Adipocyte (in vitro differentiated cells): ENCODE measurements around the gene KLC3.

ENCODE experiments used
- DNase-seq: peaks from one replicate; pipeline ENCODE4 v3.0.0-alpha.2; 2015; ENCODE audit warnings: low read depth
- H3K27me3 ChIP-seq: replicated peaks from 2 replicates; pipeline ENCODE4 v1.7.0; 2013; ENCODE audit warnings: mild to moderate bottlenecking, low read length, moderate library complexity; ENCODE audit not compliant: control insufficient read depth, insufficient read depth
- H3K36me3 ChIP-seq: 2 replicates; pipeline ENCODE4 v1.7.0; 2013; ENCODE audit warnings: low read length, mild to moderate bottlenecking, moderate library complexity; ENCODE audit not compliant: control insufficient read depth, insufficient read depth, severe bottlenecking
- H3K4me1 ChIP-seq: 2 replicates; pipeline ENCODE4 v1.7.0; 2013; ENCODE audit warnings: mild to moderate bottlenecking, low read length, moderate library complexity; ENCODE audit not compliant: control insufficient read depth, insufficient read depth
- H3K4me3 ChIP-seq: 2 replicates; pipeline ENCODE4 v1.7.0; 2013; ENCODE audit warnings: mild to moderate bottlenecking, low read length, moderate library complexity
- H3K9ac ChIP-seq: 2 replicates; pipeline ENCODE4 v1.7.0; 2013; ENCODE audit warnings: mild to moderate bottlenecking, low read length, moderate library complexity
- H3K9me3 ChIP-seq: 2 replicates; pipeline ENCODE4 v1.7.0; 2013; ENCODE audit warnings: mild to moderate bottlenecking, low read length, moderate library complexity; ENCODE audit not compliant: control insufficient read depth

Gene KLC3

DNA sequence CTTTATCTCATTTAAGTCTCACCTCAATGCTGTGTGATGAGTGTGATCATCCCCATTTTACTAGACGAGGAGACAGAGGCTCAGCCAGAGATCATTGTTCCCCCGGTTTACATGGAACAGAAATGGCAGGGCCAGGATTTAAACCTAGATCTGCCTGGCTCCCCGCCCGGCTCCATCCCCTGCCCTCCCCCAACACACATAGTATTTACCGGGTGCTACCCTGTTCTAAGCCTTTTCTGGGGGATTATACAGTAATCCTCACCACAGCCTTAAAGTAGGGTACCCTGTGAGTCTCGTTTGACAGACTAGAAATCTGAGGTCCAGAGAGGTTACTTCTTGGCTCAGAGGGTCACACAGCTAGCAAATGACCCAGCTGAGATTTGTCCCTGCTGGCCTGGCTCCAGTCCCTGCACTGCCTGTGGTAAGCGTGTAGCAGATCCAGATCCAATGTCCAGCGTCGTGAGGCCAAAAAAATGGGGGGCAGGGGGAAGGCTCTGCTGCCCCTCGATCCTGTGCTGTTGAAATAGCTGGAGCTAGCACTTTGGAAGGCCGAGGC lies 3.8 kb upstream of the KLC3 start:
- Histone ChIP-seq H3K4me3 (no peak overlapping the region), H3K27me3 (peaks cover 12% of the 10 kb centered on the region), H3K4me1 (no peaks in the 10 kb centered on the region), H3K9me3 (no peaks in the 10 kb centered on the region), H3K9ac (no peak overlapping the region), H3K36me3 (no peaks in the 10 kb centered on the region)
- DNase-seq, result no peak

DNA sequence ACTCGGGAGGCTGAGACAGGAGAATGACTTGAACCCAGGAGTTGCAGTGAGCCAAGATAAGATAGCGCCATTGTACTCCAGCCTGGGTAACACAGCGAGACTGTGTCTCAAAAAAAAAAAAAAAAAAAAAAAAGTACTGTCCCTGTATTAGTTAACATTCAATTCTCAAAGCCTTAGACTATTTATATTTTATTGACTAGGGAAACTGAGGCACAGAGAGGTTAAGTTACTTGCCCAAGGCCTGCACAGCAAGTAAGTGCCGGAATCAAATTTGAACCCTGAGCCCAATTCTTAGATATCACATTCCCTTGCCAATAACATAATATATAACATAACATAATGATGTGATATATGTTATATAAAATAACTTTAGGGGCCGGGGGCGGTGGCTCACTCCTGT lies 921 bp upstream of the KLC3 start:
- no peak for DNase-seq
- H3K4me1 ChIP-seq, result no peaks in the 10 kb centered on the region
- no peak overlapping the region for H3K9ac ChIP-seq

DNA sequence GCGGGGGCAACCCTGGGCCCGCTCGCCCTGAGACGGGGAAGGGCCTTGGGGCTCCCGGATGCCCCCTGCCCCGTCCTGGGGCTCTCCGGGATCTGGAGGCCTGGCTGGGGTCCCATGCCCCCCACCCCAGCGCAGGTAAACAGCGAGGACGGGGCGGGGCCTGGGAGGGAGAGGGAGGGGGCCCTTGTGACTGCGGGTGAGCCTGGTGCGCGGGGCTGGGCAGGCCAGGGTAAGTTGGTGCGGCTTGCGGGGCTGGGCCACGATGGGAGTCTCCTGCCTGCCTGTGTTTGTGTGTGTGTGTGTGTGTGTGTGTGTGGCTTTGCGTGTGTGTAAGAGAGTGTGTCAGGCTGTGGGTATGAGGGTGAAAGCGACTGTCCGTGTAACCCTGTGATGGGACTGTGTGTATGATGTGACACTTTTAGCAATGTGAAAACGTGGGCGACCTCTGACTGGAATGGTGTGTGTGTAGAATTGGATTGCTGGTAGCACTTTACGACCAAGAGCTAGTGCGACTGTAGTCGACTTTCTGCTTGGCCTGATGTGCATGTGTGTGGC lies 426 bp downstream of the KLC3 start:
- Histone ChIP-seq H3K9me3 (no peaks in the 10 kb centered on the region), H3K9ac (no peak overlapping the region), H3K27me3 (peaks cover 19% of the 10 kb centered on the region), H3K4me1 (no peaks in the 10 kb centered on the region), H3K4me3 (no peak overlapping the region), H3K36me3 (no peaks in the 10 kb centered on the region)
- no peak for DNase-seq

More for the DNA sequence above, 921 bp upstream of the KLC3 start:
- H3K27me3 ChIP-seq, result peaks cover 16% of the 10 kb centered on the region
- no peaks in the 10 kb centered on the region for H3K9me3 ChIP-seq
- no peaks in the 10 kb centered on the region for H3K36me3 ChIP-seq
- H3K4me3 ChIP-seq, result no peak overlapping the region

DNA sequence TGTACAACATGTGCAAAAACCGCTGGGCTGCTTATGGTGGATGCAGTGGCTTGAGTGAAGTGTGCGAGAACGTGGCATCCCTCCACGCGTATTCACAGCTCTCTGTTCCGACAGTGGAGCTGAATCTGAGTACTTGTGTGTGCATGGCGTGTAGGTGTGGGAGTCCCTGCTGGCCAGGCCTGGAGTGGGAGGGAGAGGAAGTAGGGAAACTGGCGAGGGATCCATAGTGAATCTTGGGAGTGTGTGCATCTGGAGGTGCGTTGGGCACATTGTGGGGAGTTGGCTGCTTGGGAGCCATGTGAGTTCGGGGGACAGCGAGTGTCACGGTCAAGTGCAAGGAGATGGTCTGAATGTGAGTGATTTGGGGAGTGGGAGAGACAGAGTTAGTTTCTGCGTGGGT lies 2.4 kb downstream of the KLC3 start:
- H3K4me3 ChIP-seq, result no peak overlapping the region
- H3K4me1 ChIP-seq, result no peaks in the 10 kb centered on the region
- H3K9me3 ChIP-seq, result no peaks in the 10 kb centered on the region
- H3K9ac ChIP-seq, result no peak overlapping the region
- H3K36me3 ChIP-seq, result no peaks in the 10 kb centered on the region
- peaks cover 25% of the 10 kb centered on the region for H3K27me3 ChIP-seq
- no peak for DNase-seq

DNA sequence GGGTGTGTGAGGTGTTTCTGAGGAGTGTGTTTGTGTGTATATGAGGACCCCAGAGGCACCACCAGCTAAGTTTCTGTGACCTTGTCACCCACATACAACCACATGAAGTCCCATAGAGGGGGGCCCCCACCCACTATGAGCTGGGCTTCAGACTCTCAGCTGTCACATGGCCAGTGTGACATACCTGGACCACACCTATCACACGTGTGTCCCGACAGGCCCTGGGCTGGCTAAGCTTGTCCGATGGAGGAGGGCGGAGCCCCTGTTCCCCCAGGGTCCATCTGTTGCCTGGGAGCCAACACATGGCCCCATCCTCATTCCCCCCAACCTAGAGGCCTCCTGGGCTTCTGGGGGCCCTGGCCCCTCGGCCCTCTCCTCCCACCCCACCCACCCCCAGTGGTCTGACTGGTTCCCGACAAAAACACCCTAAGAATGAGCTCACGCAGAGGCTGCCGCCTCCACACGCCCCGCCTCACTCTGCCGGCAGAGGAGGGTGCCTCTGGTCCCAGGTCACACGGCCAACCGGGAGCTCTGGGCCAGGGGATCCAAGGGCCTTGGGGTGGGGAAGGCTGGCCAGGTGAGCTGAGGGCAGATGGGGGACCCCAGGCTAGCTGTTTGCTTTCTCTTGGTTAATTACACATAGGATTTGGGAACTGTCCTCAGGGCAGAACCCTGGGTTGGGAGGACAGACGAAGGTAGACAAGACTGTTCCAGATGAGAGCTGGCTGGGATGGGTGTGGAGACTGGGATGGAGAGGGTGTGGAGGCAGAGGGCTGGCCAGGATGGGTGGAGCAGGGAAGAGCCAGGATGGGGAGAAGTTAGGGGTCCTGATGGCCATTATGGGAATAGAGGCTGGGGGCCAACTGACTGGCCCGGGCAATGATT lies 4.3 kb downstream of the KLC3 start:
- H3K9me3 ChIP-seq, result no peaks in the 10 kb centered on the region
- no peak overlapping the region for H3K9ac ChIP-seq
- H3K27me3 ChIP-seq, result peaks cover 25% of the 10 kb centered on the region
- no peak for DNase-seq
- H3K4me1 ChIP-seq, result no peaks in the 10 kb centered on the region
- no peak overlapping the region for H3K4me3 ChIP-seq
- H3K36me3 ChIP-seq, result no peaks in the 10 kb centered on the region

DNA sequence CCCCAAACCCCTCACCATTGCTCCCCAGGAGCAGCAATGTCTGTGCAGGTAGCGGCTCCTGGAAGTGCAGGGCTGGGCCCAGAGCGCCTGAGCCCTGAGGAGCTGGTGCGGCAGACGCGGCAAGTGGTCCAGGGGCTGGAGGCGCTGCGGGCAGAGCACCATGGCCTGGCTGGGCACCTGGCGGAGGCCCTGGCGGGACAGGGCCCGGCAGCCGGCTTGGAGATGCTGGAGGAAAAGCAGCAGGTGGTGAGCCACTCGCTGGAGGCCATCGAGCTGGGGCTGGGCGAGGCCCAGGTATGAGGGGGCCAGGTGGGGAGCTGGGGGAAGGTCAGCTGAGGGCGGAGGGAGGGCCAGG lies 4.9 kb downstream of the KLC3 start:
- Histone ChIP-seq H3K9me3 (no peaks in the 10 kb centered on the region), H3K27me3 (peaks cover 21% of the 10 kb centered on the region), H3K9ac (no peak overlapping the region)

DNA sequence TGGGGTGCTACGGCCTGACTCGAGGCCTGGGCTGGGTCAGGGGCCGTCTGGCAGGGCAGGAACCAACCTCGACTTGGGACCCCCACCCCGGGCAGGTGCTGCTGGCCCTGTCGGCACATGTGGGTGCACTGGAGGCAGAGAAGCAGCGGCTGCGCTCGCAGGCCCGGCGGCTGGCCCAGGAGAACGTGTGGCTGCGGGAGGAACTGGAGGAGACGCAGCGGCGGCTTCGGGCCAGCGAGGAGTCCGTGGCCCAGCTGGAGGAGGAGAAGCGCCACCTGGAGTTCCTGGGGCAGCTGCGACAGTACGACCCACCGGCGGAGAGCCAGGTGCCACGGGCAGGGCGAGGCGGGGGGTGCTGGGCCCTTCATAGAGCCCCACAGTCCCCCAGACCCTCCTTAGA lies 5.9 kb downstream of the KLC3 start:
- no peak overlapping the region for H3K9ac ChIP-seq
- no peaks in the 10 kb centered on the region for H3K36me3 ChIP-seq
- H3K4me1 ChIP-seq, result no peaks in the 10 kb centered on the region
- no peak for DNase-seq
- H3K27me3 ChIP-seq, result peaks cover 16% of the 10 kb centered on the region
- no peaks in the 10 kb centered on the region for H3K9me3 ChIP-seq
- H3K4me3 ChIP-seq, result no peak overlapping the region

More for the DNA sequence above, 4.9 kb downstream of the KLC3 start:
- Histone ChIP-seq H3K36me3 (no peaks in the 10 kb centered on the region), H3K4me1 (no peaks in the 10 kb centered on the region), H3K4me3 (no peak overlapping the region)
- DNase-seq, result no peak

DNA sequence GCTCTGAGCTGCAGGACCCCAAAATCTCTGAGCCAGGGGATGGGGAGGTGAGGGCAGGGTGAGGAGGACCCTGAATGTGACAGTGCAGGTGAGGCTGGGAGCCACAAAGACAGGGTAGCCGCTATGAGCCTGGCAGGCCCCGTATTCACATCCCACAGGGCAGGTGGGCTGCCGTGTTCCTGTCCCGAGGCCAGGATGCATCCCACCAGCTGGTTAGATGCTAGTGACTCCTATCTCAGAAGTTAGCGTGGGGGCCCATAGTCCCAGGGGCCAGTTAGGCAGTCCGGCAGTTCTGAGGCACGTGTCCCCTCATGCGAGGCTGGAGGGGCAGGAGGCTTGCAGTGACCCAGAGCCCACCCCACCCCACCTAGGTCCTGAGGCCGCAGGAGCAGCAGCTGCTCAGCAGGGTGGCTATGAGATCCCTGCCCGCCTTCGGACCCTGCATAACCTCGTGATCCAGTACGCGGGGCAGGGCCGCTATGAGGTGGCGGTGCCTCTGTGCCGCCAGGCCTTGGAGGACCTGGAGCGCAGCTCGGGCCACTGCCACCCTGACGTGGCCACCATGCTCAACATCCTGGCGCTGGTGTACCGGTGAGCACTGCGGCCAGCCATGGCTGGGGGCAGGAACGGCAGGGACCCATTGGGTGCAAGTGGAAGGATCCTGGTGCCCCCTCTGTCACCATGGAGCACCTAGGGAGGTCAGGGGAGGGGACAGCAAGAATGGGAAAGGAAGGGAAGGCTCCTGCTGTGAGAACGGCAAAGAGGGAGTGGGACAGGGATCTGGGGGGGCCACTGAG lies 7.2 kb downstream of the KLC3 start:
- Histone ChIP-seq H3K9ac (no peak overlapping the region), H3K9me3 (no peaks in the 10 kb centered on the region), H3K27me3 (peaks cover 9% of the 10 kb centered on the region), H3K4me3 (no peak overlapping the region), H3K4me1 (no peaks in the 10 kb centered on the region), H3K36me3 (peaks cover 8% of the 10 kb centered on the region)
- no peak for DNase-seq

DNA sequence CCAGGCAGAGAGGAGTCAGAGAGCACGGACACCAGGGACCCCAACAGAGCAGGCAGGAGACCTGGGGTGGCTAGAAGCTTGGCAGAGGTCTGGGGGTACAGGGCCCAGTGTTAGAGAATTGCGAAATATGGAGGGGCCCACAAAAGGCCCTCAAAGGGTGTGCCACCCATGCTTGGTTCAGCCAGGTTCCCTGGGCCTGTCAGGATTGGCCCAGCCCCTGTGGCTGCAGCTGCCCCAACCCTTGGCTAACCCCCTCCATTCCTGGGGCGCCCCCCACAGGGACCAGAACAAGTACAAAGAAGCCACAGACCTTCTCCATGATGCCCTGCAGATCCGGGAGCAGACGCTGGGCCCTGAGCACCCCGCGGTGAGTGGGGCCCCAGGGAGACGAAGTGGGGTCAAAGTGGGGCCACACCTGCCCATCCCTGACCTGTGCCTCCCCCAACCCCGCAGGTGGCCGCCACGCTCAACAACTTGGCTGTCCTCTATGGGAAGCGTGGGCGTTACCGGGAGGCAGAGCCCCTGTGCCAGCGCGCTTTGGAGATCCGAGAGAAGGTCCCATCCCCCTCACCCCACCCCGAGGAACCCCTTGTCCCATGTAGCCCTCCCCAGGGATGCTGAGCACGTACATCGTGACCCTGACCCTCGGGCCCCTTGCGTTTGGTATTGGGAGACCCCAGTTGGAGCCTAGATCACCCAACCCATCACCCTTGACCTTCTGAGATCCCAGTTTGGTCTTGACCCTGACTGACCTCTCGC lies 8.0 kb downstream of the KLC3 start:
- Histone ChIP-seq H3K27me3 (peaks cover 9% of the 10 kb centered on the region), H3K4me3 (no peak overlapping the region)
- no peak for DNase-seq

DNA sequence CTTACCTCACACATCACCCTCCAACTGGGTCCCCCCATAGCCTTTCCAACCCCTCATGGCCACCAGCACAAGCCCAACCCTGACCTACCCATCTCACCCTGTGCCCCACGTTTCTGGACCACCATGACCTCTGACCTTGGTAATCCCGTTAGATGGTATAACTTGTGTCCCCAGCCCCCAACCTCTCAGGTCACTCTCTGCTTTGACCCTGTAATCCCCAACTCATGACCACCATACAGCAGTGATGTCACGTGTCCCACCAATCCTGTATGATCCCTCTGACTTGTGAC lies 8.5 kb downstream of the KLC3 start:
- Histone ChIP-seq H3K9ac (no peak overlapping the region), H3K4me1 (no peaks in the 10 kb centered on the region), H3K27me3 (peaks cover 9% of the 10 kb centered on the region), H3K9me3 (no peaks in the 10 kb centered on the region), H3K36me3 (peaks cover 21% of the 10 kb centered on the region), H3K4me3 (no peak overlapping the region)
- DNase-seq, result no peak

More for the DNA sequence above, 8.0 kb downstream of the KLC3 start:
- no peaks in the 10 kb centered on the region for H3K9me3 ChIP-seq
- H3K9ac ChIP-seq, result no peak overlapping the region
- H3K36me3 ChIP-seq, result peaks cover 16% of the 10 kb centered on the region
- no peaks in the 10 kb centered on the region for H3K4me1 ChIP-seq
